HCT116 (cell line): ENCODE data around the gene HOGA1. TPM values are rescaled to one million over a fixed set of nuclear protein-coding genes. Genes with fewer than 3 reads are reported as not detected.

Experiments used
- ATAC-seq: fragments of 200-7000 bp; cut with Tn5 transposase; 2 replicates; pipeline ENCODE4 v1.9.1; 2020; ENCODE audit warnings: mild to moderate bottlenecking, moderate library complexity
- BruUV-seq: library from RNA; stranded (reverse); fragments of 400-500 nt; replicated peaks from 2 replicates; lab custom pipeline; 2021; lab: Mats Ljungman, UMichigan
- CTCF ChIA-PET: fragments of 300-600 bp; sonication (Branson Sonifier 250); formaldehyde crosslinking; loops from one replicate; lab custom pipeline; 2021; ENCODE audit warnings: antibody characterized with exemption; lab: Charles Lee
- POLR2A ChIA-PET: fragments of 300-600, 350-600 bp; sonication (Branson Sonifier 250); formaldehyde crosslinking; loops from one replicate; lab custom pipeline; 2021; ENCODE audit warnings: antibody characterized with exemption; lab: Charles Lee
- RAD21 ChIA-PET, 2 experiments: fragments of 300-600 bp; sonication (Branson Sonifier 250); formaldehyde crosslinking; loops; one replicate each; lab custom pipeline; 2023; ENCODE audit warnings: low total read pairs in 2 of 2; ENCODE audit not compliant: uncharacterized antibody in 2 of 2, unreplicated experiment in 2 of 2, low non-redundant PET in 1 of 2; lab: Charles Lee
- DNase-seq: peaks from one replicate; pipeline ENCODE4 v3.0.0-alpha.2; 2010; ENCODE audit warnings: low read depth, low spot score
- H2AFZ ChIP-seq: fragments of 200-600 bp; shearing (Covaris generic), sonication (generic); 2 replicates; pipeline ENCODE4 v1.6.1; 2017; ENCODE audit warnings: low read depth, mixed run types, mixed read lengths, antibody characterized with exemption, low read length; ENCODE audit not compliant: poor library complexity, severe bottlenecking
- H3K27ac ChIP-seq: 2 replicates; pipeline ENCODE4 v1.5.1; 2012; ENCODE audit warnings: low read depth, low read length
- H3K27me3 ChIP-seq: fragments of 200-600 bp; sonication (generic); 2 replicates; pipeline ENCODE4 v1.6.1; 2016; ENCODE audit warnings: mixed run types, low read length, mixed read lengths; ENCODE audit not compliant: insufficient read depth
- H3K36me3 ChIP-seq, 2 experiments: fragments of 200-500 bp in 1 of 2; fragments of 200-600 bp in 1 of 2; sonication (Bioruptor generic) in 1 of 2; sonication (generic) in 1 of 2; 2 replicates each; pipeline versions ENCODE4 v1.5.1 to v1.6.1; 2014 to 2016; ENCODE audit warnings: low read length in 2 of 2, inconsistent platforms in 1 of 2, mixed read lengths in 1 of 2, mixed run types in 1 of 2; ENCODE audit not compliant: insufficient read depth in 2 of 2, control insufficient read depth in 1 of 2
- H3K4me1 ChIP-seq, 2 experiments: fragments of 200-600 bp in 1 of 2; sonication (generic) in 1 of 2; 2 replicates each; pipeline versions ENCODE4 v1.5.1 to v1.6.1; 2012 to 2017; ENCODE audit warnings: low read length in 2 of 2, inconsistent platforms in 1 of 2, mild to moderate bottlenecking in 1 of 2, mixed read lengths in 1 of 2, mixed run types in 1 of 2, moderate library complexity in 1 of 2; ENCODE audit not compliant: insufficient read depth in 2 of 2, control insufficient read depth in 1 of 2
- H3K4me2 ChIP-seq: fragments of 200-600 bp; sonication (generic); 2 replicates; pipeline ENCODE4 v1.6.1; 2017; ENCODE audit warnings: mixed run types, low read length, mixed read lengths
- H3K4me3 ChIP-seq, 2 experiments: fragments of 200-600 bp in 1 of 2; sonication (generic) in 1 of 2; replicated peaks in 1 of 2; 2 replicates each; pipeline ENCODE4 v1.5.1; 2011 to 2016; ENCODE audit warnings: low read length in 2 of 2, control low read depth in 1 of 2, low read depth in 1 of 2, mild to moderate bottlenecking in 1 of 2, mixed read lengths in 1 of 2, mixed run types in 1 of 2
- H3K79me2 ChIP-seq: fragments of 200-600 bp; sonication (generic); 2 replicates; pipeline ENCODE4 v1.6.1; 2017; ENCODE audit warnings: mild to moderate bottlenecking, mixed run types, low read length, moderate library complexity, mixed read lengths; ENCODE audit not compliant: insufficient read depth
- H3K9ac ChIP-seq: fragments of 200-600 bp; sonication (generic); 2 replicates; pipeline ENCODE4 v1.6.1; 2016; ENCODE audit warnings: low read length, mixed read lengths
- H3K9me2 ChIP-seq: fragments of 200-600 bp; sonication (generic), shearing (Covaris generic); 2 replicates; pipeline ENCODE4 v1.6.1; 2017; ENCODE audit warnings: mixed run types, mild to moderate bottlenecking, moderate library complexity; ENCODE audit not compliant: insufficient read depth
- H3K9me3 ChIP-seq, 2 experiments: fragments of 200-500 bp in 1 of 2; fragments of 200-600 bp in 1 of 2; sonication (Bioruptor generic) in 1 of 2; sonication (generic) in 1 of 2; 2 replicates each; pipeline ENCODE4 v1.6.1; 2014 to 2017; ENCODE audit warnings: low read length in 2 of 2, mixed read lengths in 2 of 2, inconsistent platforms in 1 of 2, low read depth in 1 of 2, mild to moderate bottlenecking in 1 of 2, mixed run types in 1 of 2, moderate library complexity in 1 of 2; ENCODE audit not compliant: control insufficient read depth in 1 of 2, insufficient read depth in 1 of 2
- H4K20me1 ChIP-seq: fragments of 200-600 bp; sonication (generic), shearing (Covaris generic); 2 replicates; pipeline ENCODE4 v1.6.1; 2017; ENCODE audit warnings: mixed run types, mild to moderate bottlenecking, moderate library complexity; ENCODE audit not compliant: insufficient read depth
- ATF3 ChIP-seq: IDR thresholded peaks from 2 replicates; pipeline ENCODE4 v1.6.1; 2012
- CBX3 ChIP-seq: IDR thresholded peaks from 2 replicates; pipeline ENCODE4 v1.6.1; 2012; ENCODE audit warnings: low read depth
- CTCF ChIP-seq, 3 experiments: fragments of 200-600 bp in 1 of 3; sonication (generic) in 1 of 3; IDR thresholded peaks in 2 of 3; conservative IDR thresholded peaks in 1 of 3; 2 replicates each; pipeline ENCODE4 v1.5.1; 2012 to 2017; ENCODE audit warnings: low read depth in 2 of 3, low read length in 2 of 3, antibody characterized with exemption in 1 of 3, borderline replicate concordance in 1 of 3, control low read depth in 1 of 3, mild to moderate bottlenecking in 1 of 3, mixed read lengths in 1 of 3, mixed run types in 1 of 3, moderate library complexity in 1 of 3; ENCODE audit not compliant: insufficient read depth in 1 of 3
- EGR1 ChIP-seq: IDR thresholded peaks from 2 replicates; pipeline ENCODE4 v1.6.1; 2012; ENCODE audit warnings: low read depth
- ELF1 ChIP-seq: IDR thresholded peaks from 2 replicates; pipeline ENCODE4 v1.6.1; 2012; ENCODE audit warnings: low read depth, borderline replicate concordance
- MAX ChIP-seq: IDR thresholded peaks from 2 replicates; pipeline ENCODE4 v1.6.1; 2012
- POLR2A ChIP-seq: IDR thresholded peaks from 2 replicates; pipeline ENCODE4 v1.7.0; 2011; ENCODE audit warnings: borderline replicate concordance; ENCODE audit not compliant: insufficient read depth, insufficient read length; ENCODE audit errors: extremely low read depth
- POLR2AphosphoS5 ChIP-seq: IDR thresholded peaks from 2 replicates; pipeline ENCODE4 v1.6.1; 2011; ENCODE audit warnings: mild to moderate bottlenecking, low read depth, low read length, moderate library complexity
- RAD21 ChIP-seq: IDR thresholded peaks from 2 replicates; pipeline ENCODE4 v1.6.1; 2012; ENCODE audit warnings: low read depth, mild to moderate bottlenecking
- REST ChIP-seq: IDR thresholded peaks from 2 replicates; pipeline ENCODE4 v1.6.1; 2012; ENCODE audit warnings: low read depth
- SP1 ChIP-seq: IDR thresholded peaks from 2 replicates; pipeline ENCODE4 v1.6.1; 2012; ENCODE audit warnings: low read depth
- ZBTB33 ChIP-seq: IDR thresholded peaks from 2 replicates; pipeline ENCODE4 v1.6.1; 2011; ENCODE audit warnings: mild to moderate bottlenecking, low read length, moderate library complexity; ENCODE audit not compliant: insufficient replicate concordance; ENCODE audit errors: extremely low read depth
- intact Hi-C: fragments of 100-400 bp; cut with micrococcal nuclease; formaldehyde crosslinking; loops from 2 replicates; pipeline ENCODE4 v1.10.0; 2022
- total RNA-seq: library from RNA; stranded (reverse); gene quantifications from one replicate; pipeline ENCODE4 v1.2.1, GENCODE V29; 2021; ENCODE audit not compliant: unreplicated experiment

Gene HOGA1
- total RNA-seq, 1 experiment from 2014 or later, result 1.6 TPM

GRCh38 chr10:97577701-97578100 lies 6.5 kb upstream of the HOGA1 start:
- H3K9me3 ChIP-seq, result no peaks in the 10 kb centered on the region
- H3K4me1 ChIP-seq, result peaks cover 30 to 36% of the 10 kb centered on the region in 2 experiments
- ATAC-seq, result no peak
- no peak overlapping the region for H3K9ac ChIP-seq
- no peak for DNase-seq
- H2AFZ ChIP-seq, result no peak overlapping the region
- H4K20me1 ChIP-seq, result no peaks in the 10 kb centered on the region
- no peaks in the 10 kb centered on the region for H3K27me3 ChIP-seq
- H3K27ac ChIP-seq, result no peak overlapping the region
- no peaks in the 10 kb centered on the region for H3K36me3 ChIP-seq
- ChIA-PET CTCF (no interaction called here), RAD21 (no interaction called here), POLR2A (no interaction called here)
- no peaks in the 10 kb centered on the region for H3K9me2 ChIP-seq
- intact Hi-C loops, result no loop called here
- H3K4me3 ChIP-seq, result no peak overlapping the region
- H3K79me2 ChIP-seq, result no peaks in the 10 kb centered on the region
- BruUV-seq, result no TSS peak
- TF ChIP-seq EGR1, result no peak
- TF ChIP-seq POLR2AphosphoS5, result no peak
- TF ChIP-seq RAD21, result no peak
- no peak for TF ChIP-seq REST
- no peak for TF ChIP-seq SP1
- TF ChIP-seq POLR2A, result no peak
- no peak for TF ChIP-seq CTCF (IDR thresholded peaks at IDR 0.05 in 2 of 3, conservative IDR thresholded peaks at IDR 0.05 in 1 of 3; ENCODE audit: borderline replicate concordance in 1 of 3, insufficient read depth in 1 of 3, low read depth in 2 of 3, low read length in 2 of 3)
- TF ChIP-seq CBX3, result no peak
- no peak for TF ChIP-seq MAX
- TF ChIP-seq ATF3, result no peak
- no peak for TF ChIP-seq ELF1
- no peak for TF ChIP-seq ZBTB33
- H3K4me2 ChIP-seq, result no peak overlapping the region
